Hepatocyte (in vitro differentiated cells): ENCODE results near the gene ST6GAL2.

Source experiments
- EZH2 ChIP-seq: fragments of 200-600 bp; sonication (generic); IDR thresholded peaks from 2 replicates; pipeline ENCODE4 v1.6.1; 2016; ENCODE audit warnings: antibody characterized with exemption, mild to moderate bottlenecking, borderline replicate concordance
- EZH2phosphoT487 ChIP-seq: fragments of 200-600 bp; sonication (generic); IDR thresholded peaks from one replicate; pipeline ENCODE4 v1.6.1; 2018; ENCODE audit warnings: antibody characterized with exemption, mild to moderate bottlenecking, low read depth, moderate library complexity; ENCODE audit not compliant: unreplicated experiment, severe bottlenecking
- TF ChIP-seq, protein P1 (sequence below): fragments of 200-600 bp; sonication (generic); IDR thresholded peaks from 2 replicates; pipeline ENCODE4 v1.5.1; 2016; ENCODE audit warnings: antibody characterized with exemption, mild to moderate bottlenecking; ENCODE audit not compliant: poor library complexity

DNA sequence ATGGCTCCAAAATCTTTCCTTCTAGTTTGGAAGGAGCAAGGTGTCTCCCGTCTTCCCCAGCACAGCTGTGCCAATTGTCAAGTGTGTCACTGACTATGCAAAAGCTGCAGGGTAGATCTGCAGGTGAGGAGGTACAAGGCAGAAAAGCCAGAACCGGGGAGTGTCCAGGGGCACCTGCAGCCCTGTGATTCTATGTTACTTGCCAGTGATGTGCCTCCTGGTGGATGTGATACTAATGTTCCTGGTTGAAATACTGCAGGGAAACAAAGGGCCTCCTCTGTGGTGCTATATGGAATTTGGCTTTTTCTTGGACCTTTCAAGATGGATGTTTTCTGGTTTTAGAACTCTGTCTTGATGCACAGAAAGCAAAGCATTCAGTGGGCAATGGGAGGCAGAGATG, 80.3 kb downstream of the ST6GAL2 start:
- TF ChIP-seq EZH2phosphoT487: no peak
- TF ChIP-seq, protein P1, sequence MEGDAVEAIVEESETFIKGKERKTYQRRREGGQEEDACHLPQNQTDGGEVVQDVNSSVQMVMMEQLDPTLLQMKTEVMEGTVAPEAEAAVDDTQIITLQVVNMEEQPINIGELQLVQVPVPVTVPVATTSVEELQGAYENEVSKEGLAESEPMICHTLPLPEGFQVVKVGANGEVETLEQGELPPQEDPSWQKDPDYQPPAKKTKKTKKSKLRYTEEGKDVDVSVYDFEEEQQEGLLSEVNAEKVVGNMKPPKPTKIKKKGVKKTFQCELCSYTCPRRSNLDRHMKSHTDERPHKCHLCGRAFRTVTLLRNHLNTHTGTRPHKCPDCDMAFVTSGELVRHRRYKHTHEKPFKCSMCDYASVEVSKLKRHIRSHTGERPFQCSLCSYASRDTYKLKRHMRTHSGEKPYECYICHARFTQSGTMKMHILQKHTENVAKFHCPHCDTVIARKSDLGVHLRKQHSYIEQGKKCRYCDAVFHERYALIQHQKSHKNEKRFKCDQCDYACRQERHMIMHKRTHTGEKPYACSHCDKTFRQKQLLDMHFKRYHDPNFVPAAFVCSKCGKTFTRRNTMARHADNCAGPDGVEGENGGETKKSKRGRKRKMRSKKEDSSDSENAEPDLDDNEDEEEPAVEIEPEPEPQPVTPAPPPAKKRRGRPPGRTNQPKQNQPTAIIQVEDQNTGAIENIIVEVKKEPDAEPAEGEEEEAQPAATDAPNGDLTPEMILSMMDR: no peak
- TF ChIP-seq EZH2: no peak
